GM06990 (cell line): ENCODE results near the gene CNOT2.

Experiments used
- DNase-seq: peaks from one replicate; pipeline ENCODE4 v3.0.0-alpha.2; 2011; ENCODE audit not compliant: insufficient read length; ENCODE audit errors: extremely low read depth
- H3K27me3 ChIP-seq: replicated peaks from 2 replicates; pipeline ENCODE4 v1.6.0; 2011; ENCODE audit warnings: low read length; ENCODE audit not compliant: control insufficient read depth, insufficient read depth
- H3K36me3 ChIP-seq: 2 replicates; pipeline ENCODE4 v1.5.1; 2011; ENCODE audit warnings: low read length; ENCODE audit not compliant: control insufficient read depth, insufficient read depth
- H3K4me3 ChIP-seq: replicated peaks from 2 replicates; pipeline ENCODE4 v1.5.1; 2011; ENCODE audit warnings: low read depth, mild to moderate bottlenecking, control low read depth, low read length
- CTCF ChIP-seq: IDR thresholded peaks from 2 replicates; pipeline ENCODE4 v1.5.1; 2011; ENCODE audit warnings: low read length, control low read depth, mild to moderate bottlenecking, inconsistent platforms; ENCODE audit not compliant: insufficient read depth, poor library complexity, severe bottlenecking

CNOT2 gene

GRCh38 chr12:70242695-70243509 lies at the start of gene CNOT2:
TSS of gene CNOT2 (plus strand) at chr12:70243433. CDS start at chr12:70278227, 34,794 bp downstream.
- peaks cover 2% of the 10 kb centered on the region for H3K36me3 ChIP-seq
- peak; percentile 90 for DNase-seq
- TF ChIP-seq CTCF, result no peak
- peak within 1 kb of the TSS; percentile 99 for H3K4me3 ChIP-seq
- no peaks in the 10 kb centered on the region for H3K27me3 ChIP-seq

GRCh38 chr12:70194076-70194475 lies 49.2 kb upstream of the CNOT2 start:
- DNase-seq, result no peak
- Histone ChIP-seq H3K27me3 (no peaks in the 10 kb centered on the region), H3K4me3 (no peak overlapping the region), H3K36me3 (no peaks in the 10 kb centered on the region)
- TF ChIP-seq CTCF, result no peak

- TF ChIP-seq CTCF, result no peak
- Histone ChIP-seq H3K36me3 (no peaks in the 10 kb centered on the region), H3K4me3 (no peak overlapping the region), H3K27me3 (no peaks in the 10 kb centered on the region)
- no peak for DNase-seq
Observed at GRCh38 chr12:70196811-70197281, 46.4 kb upstream of the CNOT2 start.

GRCh38 chr12:70197345-70197744 lies 45.9 kb upstream of the CNOT2 start:
- no peaks in the 10 kb centered on the region for H3K27me3 ChIP-seq
- DNase-seq, result no peak
- H3K36me3 ChIP-seq, result no peaks in the 10 kb centered on the region
- no peak overlapping the region for H3K4me3 ChIP-seq
- TF ChIP-seq CTCF, result no peak

- DNase-seq, result no peak
- no peak for TF ChIP-seq CTCF
- Histone ChIP-seq H3K27me3 (no peaks in the 10 kb centered on the region), H3K4me3 (no peak overlapping the region), H3K36me3 (no peaks in the 10 kb centered on the region)
Observed at GRCh38 chr12:70213707-70214106, 29.5 kb upstream of the CNOT2 start.
